Epithelial cell of esophagus (primary cell): ENCODE data around the gene MATK.

Experiments
- DNase-seq: peaks from one replicate; pipeline ENCODE4 v3.0.0; 2010; ENCODE audit warnings: low read depth
- H3K4me3 ChIP-seq: 2 replicates; pipeline ENCODE4 v1.5.1; 2011; ENCODE audit warnings: mild to moderate bottlenecking, low read length, control low read depth
- CTCF ChIP-seq: IDR thresholded peaks from 2 replicates; pipeline ENCODE4 v1.5.1; 2011; ENCODE audit warnings: low read depth, mild to moderate bottlenecking, low read length, control low read depth, inconsistent platforms; ENCODE audit not compliant: insufficient read depth; ENCODE audit errors: missing control alignments

The MATK gene

DNA sequence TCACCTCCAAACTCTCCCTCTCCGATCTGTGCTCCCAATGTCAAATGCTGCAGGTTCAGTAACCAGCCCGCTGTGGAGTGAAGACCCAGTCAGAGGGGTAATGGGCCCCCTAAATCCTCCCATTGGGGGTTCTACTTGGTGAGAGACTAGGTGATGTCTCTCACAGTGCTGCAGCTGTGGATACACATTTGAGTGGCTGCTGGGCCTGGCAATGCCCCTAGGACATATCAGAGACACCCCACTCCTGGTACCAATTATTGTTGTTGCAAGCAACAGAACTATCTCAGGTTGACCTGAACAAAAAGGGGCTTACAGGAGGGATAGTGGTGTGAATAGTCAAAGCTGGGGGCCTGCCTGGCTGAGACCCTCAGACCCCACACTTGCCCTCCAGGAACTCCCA, 4.6 kb downstream of the MATK start:
- no peak for DNase-seq
- no peak overlapping the region for H3K4me3 ChIP-seq
- no peak for TF ChIP-seq CTCF

GRCh38 chr19:3780786-3781304, 5.3 kb downstream of the MATK start:
- TF ChIP-seq CTCF = no peak
- H3K4me3 ChIP-seq = no peak overlapping the region
- DNase-seq = no peak

GRCh38 chr19:3778899-3779723, 7.1 kb downstream of the MATK start:
- no peak overlapping the region for H3K4me3 ChIP-seq
- DNase-seq = no peak
- TF ChIP-seq CTCF = no peak

GRCh38 chr19:3778104-3778867, 7.9 kb downstream of the MATK start:
- H3K4me3 ChIP-seq = no peak overlapping the region
- no peak for TF ChIP-seq CTCF
- DNase-seq = no peak

DNA sequence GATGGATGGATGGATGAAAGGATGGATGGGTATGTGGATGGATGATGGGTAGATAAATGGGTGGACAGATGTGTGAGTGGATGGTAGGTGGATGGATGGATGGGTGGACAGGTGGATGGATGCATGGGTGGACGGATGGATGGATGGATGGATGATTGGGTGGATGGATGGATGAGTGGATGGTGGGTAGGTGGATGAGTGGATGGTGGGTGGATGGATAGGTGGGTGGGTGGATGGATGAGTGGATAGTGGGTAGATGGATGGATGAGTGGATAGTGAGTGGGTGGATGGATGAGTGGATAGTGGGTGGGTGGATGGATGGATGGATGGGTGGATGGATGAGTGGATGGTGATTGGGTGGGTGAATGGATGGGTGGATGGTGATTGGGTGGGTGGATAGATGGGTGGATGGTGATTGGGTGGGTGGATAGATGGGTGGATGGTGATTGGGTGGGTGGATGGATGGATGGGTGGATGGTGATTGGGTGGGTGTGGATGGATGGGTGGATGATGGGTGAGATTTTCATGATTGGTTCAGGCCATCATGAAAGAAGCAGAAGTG, 9.6 kb downstream of the MATK start:
- TF ChIP-seq CTCF = no peak
- DNase-seq = no peak
- H3K4me3 ChIP-seq = no peak overlapping the region

- H3K4me3 ChIP-seq = no peak overlapping the region
- no peak for TF ChIP-seq CTCF
- DNase-seq = no peak
Observed at GRCh38 chr19:3775831-3776230, 10.3 kb downstream of the MATK start.
